ENCODE data around the gene GRAMD1C. TPM values are rescaled to one million over a fixed set of nuclear protein-coding genes. Genes with fewer than 3 reads are reported as not detected.

The GRAMD1C gene
- total RNA-seq, 2 donors from 2014 or later = 1.6 to 5.1 TPM

GRCh38 chr3:113952921-113953320, 114.3 kb downstream of the GRAMD1C start:
- Mint-ChIP-seq H3K27me3 (ENCODE audit: insufficient read depth) (peaks cover 14% of the 10 kb centered on the region), H3K36me3 (ENCODE audit: low read depth) (peaks cover 14% of the 10 kb centered on the region), H3K4me3 (no peak overlapping the region), H3K9me3 (no peaks in the 10 kb centered on the region), H3K27ac (no peak overlapping the region), H3K4me1 (peaks cover 6% of the 10 kb centered on the region)
- no peak for DNase-seq
- H3K4me1 ChIP-seq (ENCODE audit: control insufficient read depth, insufficient read depth, low read length) = no peaks in the 10 kb centered on the region
- no peak overlapping the region for H3K27ac ChIP-seq (ENCODE audit: low read depth, low read length)
- H3K9ac ChIP-seq (ENCODE audit: extremely low read depth, low read length, poor library complexity, severe bottlenecking) = no peak overlapping the region
- no peak overlapping the region for H3K4me3 ChIP-seq (ENCODE audit: low read length)
- H3K9me3 ChIP-seq (ENCODE audit: control insufficient read depth, low read length) = no peaks in the 10 kb centered on the region
- TF ChIP-seq, protein P1, sequence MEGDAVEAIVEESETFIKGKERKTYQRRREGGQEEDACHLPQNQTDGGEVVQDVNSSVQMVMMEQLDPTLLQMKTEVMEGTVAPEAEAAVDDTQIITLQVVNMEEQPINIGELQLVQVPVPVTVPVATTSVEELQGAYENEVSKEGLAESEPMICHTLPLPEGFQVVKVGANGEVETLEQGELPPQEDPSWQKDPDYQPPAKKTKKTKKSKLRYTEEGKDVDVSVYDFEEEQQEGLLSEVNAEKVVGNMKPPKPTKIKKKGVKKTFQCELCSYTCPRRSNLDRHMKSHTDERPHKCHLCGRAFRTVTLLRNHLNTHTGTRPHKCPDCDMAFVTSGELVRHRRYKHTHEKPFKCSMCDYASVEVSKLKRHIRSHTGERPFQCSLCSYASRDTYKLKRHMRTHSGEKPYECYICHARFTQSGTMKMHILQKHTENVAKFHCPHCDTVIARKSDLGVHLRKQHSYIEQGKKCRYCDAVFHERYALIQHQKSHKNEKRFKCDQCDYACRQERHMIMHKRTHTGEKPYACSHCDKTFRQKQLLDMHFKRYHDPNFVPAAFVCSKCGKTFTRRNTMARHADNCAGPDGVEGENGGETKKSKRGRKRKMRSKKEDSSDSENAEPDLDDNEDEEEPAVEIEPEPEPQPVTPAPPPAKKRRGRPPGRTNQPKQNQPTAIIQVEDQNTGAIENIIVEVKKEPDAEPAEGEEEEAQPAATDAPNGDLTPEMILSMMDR (conservative IDR thresholded peaks at IDR 0.05) = no peak
- H3K27me3 ChIP-seq (ENCODE audit: control insufficient read depth, insufficient read depth, low read length, poor library complexity, severe bottlenecking) = peaks cover 20% of the 10 kb centered on the region
- H3K36me3 ChIP-seq (ENCODE audit: control insufficient read depth, insufficient read depth, low read length) = no peaks in the 10 kb centered on the region

DNA sequence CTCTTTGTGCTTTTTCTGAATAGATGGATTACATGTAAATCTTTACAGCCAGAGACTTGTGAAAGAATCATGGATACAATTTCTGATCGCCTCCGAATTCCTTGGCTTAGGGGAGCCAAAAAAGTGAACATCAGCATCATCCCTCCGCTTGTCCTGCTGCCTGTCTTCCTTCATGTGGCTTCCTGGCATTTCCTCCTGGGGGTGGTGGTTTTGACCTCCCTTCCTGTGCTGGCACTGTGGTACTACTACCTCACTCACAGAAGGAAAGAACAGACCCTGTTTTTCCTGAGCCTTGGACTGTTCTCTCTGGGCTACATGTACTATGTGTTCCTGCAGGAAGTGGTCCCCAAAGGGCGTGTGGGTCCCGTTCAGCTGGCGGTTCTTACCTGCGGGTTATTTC, 115.1 kb downstream of the GRAMD1C start:
- TF ChIP-seq, protein P1 (conservative IDR thresholded peaks at IDR 0.05) = no peak
- H3K27me3 Mint-ChIP-seq (ENCODE audit: insufficient read depth) = peaks cover 11% of the 10 kb centered on the region
- DNase-seq = no peak
- Histone ChIP-seq H3K36me3 (ENCODE audit: control insufficient read depth, insufficient read depth, low read length) (no peaks in the 10 kb centered on the region), H3K4me1 (ENCODE audit: control insufficient read depth, insufficient read depth, low read length) (no peaks in the 10 kb centered on the region), H3K27ac (ENCODE audit: low read depth, low read length) (no peak overlapping the region), H3K27me3 (ENCODE audit: control insufficient read depth, insufficient read depth, low read length, poor library complexity, severe bottlenecking) (peaks cover 17% of the 10 kb centered on the region), H3K4me3 (ENCODE audit: low read length) (no peak overlapping the region), H3K9me3 (ENCODE audit: control insufficient read depth, low read length) (no peaks in the 10 kb centered on the region), H3K9ac (ENCODE audit: extremely low read depth, low read length, poor library complexity, severe bottlenecking) (no peak overlapping the region)
- no peak overlapping the region for H3K4me3 Mint-ChIP-seq
- peaks cover 19% of the 10 kb centered on the region for H3K36me3 Mint-ChIP-seq (ENCODE audit: low read depth)
- peaks cover 4% of the 10 kb centered on the region for H3K4me1 Mint-ChIP-seq
- H3K9me3 Mint-ChIP-seq = no peaks in the 10 kb centered on the region
- WGBS, 2 experiments (ENCODE audit: insufficient coverage in 1 of 2, insufficient read length in 1 of 2) = 93 to 100% methylated on average over 4 to 7 of the region's 7 CpGs
- no peak overlapping the region for H3K27ac Mint-ChIP-seq

DNA sequence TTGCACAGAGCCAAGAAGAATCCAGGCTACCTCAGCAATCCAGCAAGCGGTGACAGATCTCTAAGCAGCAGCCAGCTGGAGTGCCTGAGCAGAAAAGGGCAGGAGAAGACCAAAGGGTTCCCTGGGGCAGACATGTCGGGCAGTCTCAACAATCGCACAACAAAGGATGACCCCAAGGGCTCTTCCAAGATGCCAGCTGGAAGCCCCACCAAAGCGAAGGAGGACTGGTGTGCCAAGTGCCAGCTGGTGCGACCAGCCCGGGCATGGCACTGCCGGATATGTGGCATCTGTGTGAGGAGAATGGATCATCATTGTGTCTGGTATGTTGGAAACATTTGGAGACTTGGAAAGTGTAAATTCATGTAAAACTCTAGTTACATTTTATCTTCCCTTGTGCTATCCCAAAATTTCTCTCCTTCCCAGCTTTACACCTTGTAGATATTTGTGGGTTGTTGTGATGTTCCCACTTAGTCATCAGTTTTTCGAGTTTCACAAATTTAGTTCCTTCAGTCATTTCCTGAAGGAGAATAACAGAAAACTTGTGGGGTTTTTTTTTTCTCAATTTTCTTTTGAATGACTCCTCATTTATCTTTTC, 115.6 kb downstream of the GRAMD1C start:
- Histone ChIP-seq H3K27me3 (ENCODE audit: control insufficient read depth, insufficient read depth, low read length, poor library complexity, severe bottlenecking) (peaks cover 12% of the 10 kb centered on the region), H3K4me3 (ENCODE audit: low read length) (no peak overlapping the region), H3K4me1 (ENCODE audit: control insufficient read depth, insufficient read depth, low read length) (no peaks in the 10 kb centered on the region), H3K9me3 (ENCODE audit: control insufficient read depth, low read length) (no peaks in the 10 kb centered on the region), H3K36me3 (ENCODE audit: control insufficient read depth, insufficient read depth, low read length) (no peaks in the 10 kb centered on the region), H3K9ac (ENCODE audit: extremely low read depth, low read length, poor library complexity, severe bottlenecking) (no peak overlapping the region), H3K27ac (ENCODE audit: low read depth, low read length) (no peak overlapping the region)
- H3K4me1 Mint-ChIP-seq = no peaks in the 10 kb centered on the region
- DNase-seq = no peak
- H3K36me3 Mint-ChIP-seq (ENCODE audit: low read depth) = peaks cover 22% of the 10 kb centered on the region
- H3K27ac Mint-ChIP-seq = no peak overlapping the region
- H3K27me3 Mint-ChIP-seq (ENCODE audit: insufficient read depth) = peaks cover 6% of the 10 kb centered on the region
- TF ChIP-seq, protein P1 (conservative IDR thresholded peaks at IDR 0.05) = no peak
- 83 to 92% methylated on average over 4 to 7 of the region's 8 CpGs for WGBS, 2 experiments (ENCODE audit: insufficient coverage in 1 of 2, insufficient read length in 1 of 2)
- H3K4me3 Mint-ChIP-seq = no peak overlapping the region
- H3K9me3 Mint-ChIP-seq = no peaks in the 10 kb centered on the region

Data from endodermal cell (in vitro differentiated cells).